Measurements from ENCODE around the gene ZNF180. TPM values are rescaled to one million over a fixed set of nuclear protein-coding genes. Genes with fewer than 3 reads are reported as not detected.
"Not testable (repeated sequence)": the region's sequence is repeated elsewhere in the genome, so short reads cannot be mapped to it uniquely, and the experiment has no call there.

ZNF180 gene
- total RNA-seq, 2 experiments from 2014 or later = 4.3 to 5.4 TPM

GRCh38 chr19:44468730-44469129 is 31.6 kb downstream of the ZNF180 start:
- intact Hi-C loops (cut with micrococcal nuclease); H3K4me3 Mint-ChIP-seq; H3K27me3 Mint-ChIP-seq; DNase-seq; H3K27ac Mint-ChIP-seq; H3K4me1 Mint-ChIP-seq (ENCODE audit: low read depth); CTCF ChIA-PET; POLR2A ChIA-PET: not testable (repeated sequence)
- H3K9me3 Mint-ChIP-seq = peaks cover 94% of the 10 kb centered on the region
- H3K36me3 Mint-ChIP-seq = peaks cover 61% of the 10 kb centered on the region

- H3K4me3 Mint-ChIP-seq; POLR2A ChIA-PET; CTCF ChIA-PET; DNase-seq; H3K4me1 Mint-ChIP-seq (ENCODE audit: low read depth); H3K27ac Mint-ChIP-seq; H3K27me3 Mint-ChIP-seq; intact Hi-C loops (cut with micrococcal nuclease): not testable (repeated sequence)
- Mint-ChIP-seq H3K36me3 (peaks cover 24% of the 10 kb centered on the region), H3K9me3 (peaks cover 64% of the 10 kb centered on the region)
Measured at GRCh38 chr19:44462600-44463286, 37.6 kb downstream of the ZNF180 start.

- DNase-seq; POLR2A ChIA-PET; H3K27me3 Mint-ChIP-seq; intact Hi-C loops (cut with micrococcal nuclease); H3K4me1 Mint-ChIP-seq (ENCODE audit: low read depth); H3K27ac Mint-ChIP-seq; H3K4me3 Mint-ChIP-seq; CTCF ChIA-PET: not testable (repeated sequence)
- H3K9me3 Mint-ChIP-seq = peaks cover 56% of the 10 kb centered on the region
- peaks cover 37% of the 10 kb centered on the region for H3K36me3 Mint-ChIP-seq
Measured at GRCh38 chr19:44456016-44456415, 44.3 kb downstream of the ZNF180 start.

- intact Hi-C loops (cut with micrococcal nuclease) = no loop called here
- CTCF ChIA-PET = no interaction called here
Measured at GRCh38 chr19:44455100-44455499, 45.2 kb downstream of the ZNF180 start.

GRCh38 chr19:44452367-44452766 is 48.0 kb downstream of the ZNF180 start:
- intact Hi-C loops (cut with micrococcal nuclease) = no loop called here

More at GRCh38 chr19:44455100-44455499, 45.2 kb downstream of the ZNF180 start:
- POLR2A ChIA-PET = no interaction called here
- DNase-seq = no peak
- Mint-ChIP-seq H3K9me3 (peaks cover 61% of the 10 kb centered on the region), H3K4me1 (ENCODE audit: low read depth) (no peaks in the 10 kb centered on the region), H3K36me3 (peaks cover 40% of the 10 kb centered on the region), H3K27me3 (peaks cover 4% of the 10 kb centered on the region), H3K4me3 (no peak overlapping the region), H3K27ac (no peak overlapping the region)

GRCh38 chr19:44451687-44452086 is 48.6 kb downstream of the ZNF180 start:
- intact Hi-C loops (cut with micrococcal nuclease) = no loop called here
- H3K4me3 Mint-ChIP-seq = no peak overlapping the region
- DNase-seq = no peak
- no peak overlapping the region for H3K27ac Mint-ChIP-seq
- H3K36me3 Mint-ChIP-seq = peaks cover 47% of the 10 kb centered on the region
- ChIA-PET CTCF (interaction anchor here (0.7 kb wide), 1 partner anchor 605 kb away, joined by 3 read pairs; no protein-coding TSS in a partner anchor), POLR2A (no interaction called here)
- H3K27me3 Mint-ChIP-seq = peaks cover 4% of the 10 kb centered on the region
- peaks cover 78% of the 10 kb centered on the region for H3K9me3 Mint-ChIP-seq
- peaks cover 6% of the 10 kb centered on the region for H3K4me1 Mint-ChIP-seq (ENCODE audit: low read depth)

More at GRCh38 chr19:44452367-44452766, 48.0 kb downstream of the ZNF180 start:
- ChIA-PET POLR2A (no interaction called here), CTCF (interaction anchor here (0.7 kb wide), 1 partner anchor 606 kb away, joined by 3 read pairs; no protein-coding TSS in a partner anchor)
- peaks cover 73% of the 10 kb centered on the region for H3K9me3 Mint-ChIP-seq
- DNase-seq = no peak
- peaks cover 45% of the 10 kb centered on the region for H3K36me3 Mint-ChIP-seq
- H3K27ac Mint-ChIP-seq = no peak overlapping the region
- peaks cover 6% of the 10 kb centered on the region for H3K4me1 Mint-ChIP-seq (ENCODE audit: low read depth)
- H3K27me3 Mint-ChIP-seq = peaks cover 4% of the 10 kb centered on the region
- H3K4me3 Mint-ChIP-seq = no peak overlapping the region

GRCh38 chr19:44447916-44448674 is 52.2 kb downstream of the ZNF180 start, which contains the start of gene ZNF229:
TSS of gene ZNF229 (minus strand) at chr19:44448472. CDS start at chr19:44442847, 5,625 bp downstream.
- peaks cover 84% of the 10 kb centered on the region for H3K9me3 Mint-ChIP-seq
- H3K27me3 Mint-ChIP-seq = peaks cover 2% of the 10 kb centered on the region
- peaks cover 6% of the 10 kb centered on the region for H3K4me1 Mint-ChIP-seq (ENCODE audit: low read depth)
- H3K4me3 Mint-ChIP-seq = peak within 1 kb of the TSS; percentile 69
- intact Hi-C loops (cut with micrococcal nuclease) = no loop called here
- ChIA-PET POLR2A (no interaction called here), CTCF (no interaction called here)
- H3K36me3 Mint-ChIP-seq = peaks cover 57% of the 10 kb centered on the region
- DNase-seq = peak; percentile 68
- no peak within 1 kb of the TSS for H3K27ac Mint-ChIP-seq

- no peak overlapping the region for H3K27ac Mint-ChIP-seq
- H3K36me3 Mint-ChIP-seq = peaks cover 15% of the 10 kb centered on the region
- H3K9me3 Mint-ChIP-seq = peaks cover 80% of the 10 kb centered on the region
- no peaks in the 10 kb centered on the region for H3K27me3 Mint-ChIP-seq
- H3K4me1 Mint-ChIP-seq (ENCODE audit: low read depth) = no peaks in the 10 kb centered on the region
- H3K4me3 Mint-ChIP-seq = no peak overlapping the region
- ChIA-PET CTCF (no interaction called here), POLR2A (no interaction called here)
- intact Hi-C loops (cut with micrococcal nuclease) = no loop called here
- no peak for DNase-seq
Measured at GRCh38 chr19:44438441-44438840, 61.9 kb downstream of the ZNF180 start.

GRCh38 chr19:44435441-44435840 is 64.9 kb downstream of the ZNF180 start:
- DNase-seq = no peak
- Mint-ChIP-seq H3K9me3 (peaks cover 83% of the 10 kb centered on the region), H3K27me3 (no peaks in the 10 kb centered on the region), H3K4me3 (no peak overlapping the region), H3K4me1 (ENCODE audit: low read depth) (no peaks in the 10 kb centered on the region), H3K27ac (no peak overlapping the region), H3K36me3 (peaks cover 19% of the 10 kb centered on the region)
- intact Hi-C loops (cut with micrococcal nuclease) = no loop called here
- CTCF ChIA-PET = no interaction called here
- POLR2A ChIA-PET = no interaction called here

- Mint-ChIP-seq H3K4me1 (ENCODE audit: low read depth) (no peaks in the 10 kb centered on the region), H3K27me3 (no peaks in the 10 kb centered on the region), H3K9me3 (peaks cover 86% of the 10 kb centered on the region), H3K27ac (no peak overlapping the region), H3K4me3 (no peak overlapping the region), H3K36me3 (peaks cover 22% of the 10 kb centered on the region)
- ChIA-PET POLR2A (no interaction called here), CTCF (no interaction called here)
- intact Hi-C loops (cut with micrococcal nuclease) = no loop called here
- no peak for DNase-seq
Measured at GRCh38 chr19:44430956-44431355, 69.4 kb downstream of the ZNF180 start.
